Neural progenitor cell (in vitro differentiated cells): ENCODE results near the gene CHKB. TPM values are rescaled to one million over a fixed set of nuclear protein-coding genes. Genes with fewer than 3 reads are reported as not detected.

Source experiments
- DNase-seq: peaks from one replicate; pipeline ENCODE4 v3.0.0-alpha.2; 2016; ENCODE audit warnings: low spot score
- H2AFZ ChIP-seq: fragments of 200-600 bp; sonication (generic); replicated peaks from 2 replicates; pipeline ENCODE4 v1.6.1; 2016; ENCODE audit warnings: antibody characterized with exemption
- H3F3A ChIP-seq: fragments of 200-600 bp; sonication (generic); 2 replicates; pipeline ENCODE4 v1.6.1; 2016; ENCODE audit warnings: antibody characterized with exemption, low read depth
- H3K27ac ChIP-seq: fragments of 200-600 bp; sonication (generic); 2 replicates; pipeline ENCODE4 v1.5.1; 2016; ENCODE audit warnings: mild to moderate bottlenecking
- H3K27me3 ChIP-seq: fragments of 200-600 bp; sonication (generic); 2 replicates; pipeline ENCODE4 v1.6.1; 2016; ENCODE audit warnings: mild to moderate bottlenecking, moderate library complexity
- H3K36me3 ChIP-seq: fragments of 200-600 bp; sonication (generic); 2 replicates; pipeline ENCODE4 v1.5.1; 2016
- H3K4me1 ChIP-seq: fragments of 200-600 bp; sonication (generic); 2 replicates; pipeline ENCODE4 v1.6.1; 2016; ENCODE audit warnings: mixed run types
- H3K4me2 ChIP-seq: fragments of 200-600 bp; sonication (generic); 2 replicates; pipeline ENCODE4 v1.6.1; 2016
- H3K4me3 ChIP-seq: fragments of 200-600 bp; sonication (generic); 2 replicates; pipeline ENCODE4 v1.5.1; 2016
- H3K79me2 ChIP-seq: fragments of 200-600 bp; sonication (generic); 2 replicates; pipeline ENCODE4 v1.6.1; 2016; ENCODE audit warnings: low read depth
- H3K9ac ChIP-seq: fragments of 200-600 bp; sonication (generic); 2 replicates; pipeline ENCODE4 v1.6.1; 2016
- H3K9me3 ChIP-seq: fragments of 200-600 bp; sonication (generic); 2 replicates; pipeline ENCODE4 v1.5.1; 2016; ENCODE audit warnings: low read depth
- H4K20me1 ChIP-seq: fragments of 200-600 bp; sonication (generic); 2 replicates; pipeline ENCODE4 v1.6.1; 2016; ENCODE audit warnings: low read depth
- H3K27ac Mint-ChIP-seq: 3 replicates; pipeline ENCODE4 v1.8.0; 2021; ENCODE audit warnings: mixed read lengths
- H3K27me3 Mint-ChIP-seq: 2 replicates; pipeline ENCODE4 v1.8.0; 2022; ENCODE audit warnings: low read depth, mild to moderate bottlenecking, inconsistent platforms, moderate library complexity, mixed read lengths; ENCODE audit not compliant: insufficient read depth
- H3K36me3 Mint-ChIP-seq: 3 replicates; pipeline ENCODE4 v1.8.0; 2021; ENCODE audit warnings: mixed read lengths
- H3K4me1 Mint-ChIP-seq: 3 replicates; pipeline ENCODE4 v1.8.0; 2021; ENCODE audit warnings: mixed read lengths
- H3K4me3 Mint-ChIP-seq: 3 replicates; pipeline ENCODE4 v1.8.0; 2021; ENCODE audit warnings: mild to moderate bottlenecking, moderate library complexity, mixed read lengths
- H3K9me3 Mint-ChIP-seq: 3 replicates; pipeline ENCODE4 v1.8.0; 2020; ENCODE audit warnings: mixed read lengths
- CTCF ChIP-seq: fragments of 200-600 bp; sonication (generic); IDR thresholded peaks from 2 replicates; pipeline ENCODE4 v1.5.1; 2017; ENCODE audit warnings: antibody characterized with exemption, mild to moderate bottlenecking
- EZH2 ChIP-seq: fragments of 200-600 bp; sonication (generic); IDR thresholded peaks from 2 replicates; pipeline ENCODE4 v1.6.1; 2017; ENCODE audit warnings: antibody characterized with exemption, mild to moderate bottlenecking, moderate library complexity
- EZH2phosphoT487 ChIP-seq: fragments of 200-600 bp; sonication (generic); IDR thresholded peaks from 2 replicates; pipeline ENCODE4 v1.6.1; 2017; ENCODE audit warnings: antibody characterized with exemption
- total RNA-seq: library from RNA; depleted of rRNA; stranded (reverse); fragments of >200 nt; gene quantifications from 2 replicates; pipeline ENCODE4 v1.2.3, GENCODE V29; 2015; ENCODE audit warnings: low replicate concordance

The CHKB gene
- total RNA-seq, 1 donor from 2014 or later = 67.4 TPM

GRCh38 chr22:50529897-50530579 is 52.6 kb downstream of the CHKB start, which contains the start of gene TYMP:
TYMP (minus strand) TSS chr22:50530012; CDS start chr22:50529709, 303 bp downstream.
- peak within 1 kb of the TSS; percentile 91 for H3K4me2 ChIP-seq
- H3K9ac ChIP-seq = no peak within 1 kb of the TSS
- no peak within 1 kb of the TSS for H2AFZ ChIP-seq
- no peak within 1 kb of the TSS for H3K27ac ChIP-seq
- H4K20me1 ChIP-seq = peaks cover 52% of the 10 kb centered on the region
- peaks cover 58% of the 10 kb centered on the region for H3F3A ChIP-seq
- H3K9me3 ChIP-seq = no peaks in the 10 kb centered on the region
- peaks cover 24% of the 10 kb centered on the region for H3K4me1 ChIP-seq
- Mint-ChIP-seq H3K4me1 (peaks cover 29% of the 10 kb centered on the region), H3K4me3 (peak within 1 kb of the TSS; percentile 80), H3K36me3 (no peaks in the 10 kb centered on the region), H3K27ac (no peak within 1 kb of the TSS), H3K9me3 (peaks cover 2% of the 10 kb centered on the region), H3K27me3 (peaks cover 54% of the 10 kb centered on the region)
- H3K79me2 ChIP-seq = peaks cover under 1% of the 10 kb centered on the region
- peak; percentile 52 for DNase-seq
- peak within 1 kb of the TSS; percentile 66 for H3K4me3 ChIP-seq
- H3K36me3 ChIP-seq = no peaks in the 10 kb centered on the region
- H3K27me3 ChIP-seq = peaks cover 82% of the 10 kb centered on the region
- TF ChIP-seq EZH2phosphoT487 (peak; percentile 95), EZH2 (peak; percentile 91), CTCF (no peak)

- H3K9ac ChIP-seq = no peak overlapping the region
- H3K4me3 Mint-ChIP-seq = no peak overlapping the region
- peaks cover 2% of the 10 kb centered on the region for H3K9me3 Mint-ChIP-seq
- H3K27ac ChIP-seq = no peak overlapping the region
- H3K4me3 ChIP-seq = no peak overlapping the region
- H3K36me3 Mint-ChIP-seq = peaks cover 2% of the 10 kb centered on the region
- H3K27me3 ChIP-seq = peaks cover 79% of the 10 kb centered on the region
- no peaks in the 10 kb centered on the region for H3K36me3 ChIP-seq
- no peak overlapping the region for H3K27ac Mint-ChIP-seq
- peaks cover 59% of the 10 kb centered on the region for H3F3A ChIP-seq
- peaks cover 30% of the 10 kb centered on the region for H3K4me1 Mint-ChIP-seq
- H3K79me2 ChIP-seq = peaks cover 7% of the 10 kb centered on the region
- peak; percentile 44 for DNase-seq
- no peak overlapping the region for H3K4me2 ChIP-seq
- H3K4me1 ChIP-seq = peaks cover 24% of the 10 kb centered on the region
- no peak for TF ChIP-seq EZH2phosphoT487
- TF ChIP-seq EZH2 = no peak
- TF ChIP-seq CTCF = no peak
- no peak overlapping the region for H2AFZ ChIP-seq
- peaks cover 57% of the 10 kb centered on the region for H4K20me1 ChIP-seq
- no peaks in the 10 kb centered on the region for H3K9me3 ChIP-seq
- H3K27me3 Mint-ChIP-seq = peaks cover 57% of the 10 kb centered on the region
These were observed 53.2 kb downstream of the CHKB start for GRCh38 chr22:50529416-50529896.

Other genes with a start within 250 kb of the CHKB start
- gene PPP6R2, start 239.5 kb downstream of the CHKB start, total RNA-seq = 32.6 and 65.5 TPM in 2 replicates
- gene SBF1, start 107.8 kb downstream of the CHKB start, total RNA-seq = 25.8 and 65.8 TPM in 2 replicates
- 0.13 and 2.6 TPM in 2 replicates for gene ADM2, start 101.3 kb downstream of the CHKB start, total RNA-seq
- gene MIOX, start 96.0 kb downstream of the CHKB start, total RNA-seq = not detected in 2 replicates
- 7.1 and 38.2 TPM in 2 replicates for gene LMF2, start 75.1 kb downstream of the CHKB start, total RNA-seq
- 41.2 and 64.4 TPM in 2 replicates for gene NCAPH2, start 74.6 kb downstream of the CHKB start, total RNA-seq
- 1.1 TPM in 1 of 2 replicates, not detected in the other for gene SCO2, start 57.3 kb downstream of the CHKB start, total RNA-seq
- gene TYMP, start 52.8 kb downstream of the CHKB start, total RNA-seq = 0.81 TPM in 1 of 2 replicates, not detected in the other
- not detected in 2 replicates for gene KLHDC7B, start 37.0 kb downstream of the CHKB start, total RNA-seq
- 2.8 TPM in 1 of 2 replicates, not detected in the other for gene SYCE3, start 19.9 kb downstream of the CHKB start, total RNA-seq
- 33.9 and 49.6 TPM in 2 replicates for gene CPT1B, start 4.4 kb downstream of the CHKB start, total RNA-seq
- 0.74 TPM in 1 of 2 replicates, not detected in the other for gene MAPK8IP2, start 17.9 kb upstream of the CHKB start, total RNA-seq
- gene ARSA, start 45.3 kb upstream of the CHKB start, total RNA-seq = 4.2 and 18.4 TPM in 2 replicates
- gene SHANK3, start 90.0 kb upstream of the CHKB start, total RNA-seq = 0.65 and 3.6 TPM in 2 replicates
- not detected in 2 replicates for gene ACR, start 155.4 kb upstream of the CHKB start, total RNA-seq
- 13.9 and 15.0 TPM in 2 replicates for gene RABL2B, start 200.8 kb upstream of the CHKB start, total RNA-seq